Activated effector memory CD4-positive, alpha-beta T cell treated with Interleukin-2 at 50 U/mL for 16 hours (primary cell): ENCODE results near the gene KCTD1.
"Not testable (repeated sequence)": the region's sequence is repeated elsewhere in the genome, so short reads cannot be mapped to it uniquely, and the experiment has no call there.

Experiments
- DNase-seq: peaks from one replicate; pipeline ENCODE4 v3.0.0-alpha.2; 2020

The KCTD1 gene

DNA sequence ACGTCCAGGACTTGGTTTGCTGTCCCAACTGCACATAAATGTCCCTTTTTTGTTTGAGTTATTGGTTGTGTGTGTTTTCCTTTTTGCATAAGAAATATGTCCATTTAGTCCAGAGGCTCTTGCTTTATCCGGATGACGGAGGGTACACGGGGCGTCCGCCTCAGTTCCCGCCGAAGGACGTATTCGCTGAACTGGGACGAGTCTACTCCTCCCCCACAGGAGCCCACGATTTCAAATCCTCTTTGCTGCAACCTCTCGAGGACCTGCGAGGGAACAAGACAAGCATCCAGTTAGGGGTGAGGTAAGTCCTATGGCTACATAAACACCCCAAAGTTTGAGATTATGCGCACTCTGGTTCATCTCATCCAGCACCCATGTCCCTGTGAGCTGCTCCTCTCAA lies 92.7 kb downstream of the KCTD1 start:
- DNase-seq = no peak

DNA sequence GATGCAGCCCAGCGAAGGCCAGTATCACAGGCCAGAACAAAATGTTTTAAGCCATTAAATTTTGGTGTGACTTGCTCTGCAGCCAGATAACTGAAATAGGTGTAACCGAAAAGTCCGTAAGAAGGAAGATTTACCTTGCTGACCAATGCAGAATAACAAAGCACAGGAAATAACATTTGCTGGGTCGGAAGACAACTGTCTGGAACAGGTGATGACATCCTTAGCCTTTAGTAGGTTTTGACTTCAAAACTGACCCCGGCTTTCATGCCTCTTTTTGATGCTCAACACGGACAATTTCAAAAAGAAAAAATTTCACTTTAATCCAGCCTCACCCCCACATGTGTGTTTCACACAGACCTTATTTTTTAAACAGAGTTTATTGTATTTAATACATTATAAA lies 93.7 kb downstream of the KCTD1 start:
- no peak for DNase-seq

DNA sequence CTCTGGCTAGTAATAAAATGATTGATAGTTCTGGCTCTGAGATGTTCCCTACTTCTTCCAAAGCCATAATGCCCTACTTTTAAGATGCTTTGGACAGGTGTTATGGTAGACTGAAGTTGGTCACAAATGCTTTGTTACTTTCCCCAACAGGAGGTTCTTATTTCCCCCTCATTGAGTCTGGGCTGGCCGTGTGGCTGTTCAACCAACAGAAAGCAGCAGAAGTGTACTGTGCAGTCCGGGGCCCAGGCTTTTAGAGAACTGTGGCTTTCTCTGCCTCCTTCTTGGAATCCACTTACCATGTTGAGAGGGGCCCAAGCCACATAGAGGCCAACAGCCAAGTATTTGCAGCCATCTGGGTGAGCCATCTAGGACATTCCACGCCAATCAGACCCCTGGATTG lies 94.2 kb downstream of the KCTD1 start:
- DNase-seq = no peak

DNA sequence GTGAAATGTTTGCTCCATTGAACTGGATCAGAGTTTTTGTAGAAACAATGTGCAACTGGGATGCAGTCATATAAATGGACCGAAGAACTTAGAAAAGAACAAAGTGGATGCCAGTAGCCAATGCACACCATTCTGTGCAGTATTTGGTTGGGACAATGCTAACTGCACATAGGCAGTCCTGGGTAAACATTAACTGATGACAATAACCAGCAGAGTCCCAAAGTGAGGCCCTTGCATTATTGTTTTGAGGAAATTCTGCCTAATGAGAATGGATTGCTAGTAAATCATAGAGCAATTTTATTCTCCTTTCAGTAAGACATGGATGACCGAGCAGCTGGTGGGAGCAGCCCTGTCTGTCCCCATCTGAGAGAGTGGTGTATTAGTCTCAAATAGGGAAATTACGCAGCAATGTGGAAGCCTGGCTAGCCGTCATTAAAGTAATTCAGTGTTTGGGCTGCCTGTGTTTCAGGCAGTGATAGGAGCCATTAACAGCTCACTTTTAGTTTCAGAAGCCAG lies 94.9 kb downstream of the KCTD1 start:
- DNase-seq = no peak

DNA sequence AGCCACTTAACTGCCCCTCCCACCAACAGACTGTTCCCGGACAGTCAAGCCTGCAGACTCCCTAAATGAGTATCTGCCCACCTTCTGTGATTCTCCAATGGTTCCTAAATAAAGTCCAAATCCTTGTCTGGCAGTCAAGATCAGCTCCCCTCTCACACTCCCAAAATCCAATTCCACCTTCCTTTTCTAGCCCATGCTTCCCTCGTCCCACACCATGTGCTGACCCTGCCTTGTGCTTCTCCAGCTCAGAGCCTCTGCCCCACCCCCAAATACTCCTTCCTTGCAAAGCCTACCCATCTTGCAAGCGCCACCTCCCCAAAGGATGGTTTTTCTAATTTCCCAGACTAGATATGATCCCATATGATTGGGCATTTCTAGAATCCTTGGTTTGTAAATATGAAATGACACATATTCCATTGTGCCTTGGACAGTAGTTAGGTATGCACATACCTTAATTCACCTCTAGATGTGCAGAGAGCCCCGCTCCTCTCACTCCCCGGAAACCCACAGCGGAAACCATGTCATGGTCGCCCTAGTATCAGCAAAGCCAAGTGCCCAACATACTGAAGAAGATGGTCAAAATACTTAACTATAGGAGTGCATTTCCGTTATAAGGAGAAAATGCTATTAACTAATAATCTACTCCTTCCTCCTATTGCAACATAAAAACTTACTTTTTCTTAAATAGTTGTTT lies 97.2 kb downstream of the KCTD1 start:
- no peak for DNase-seq

DNA sequence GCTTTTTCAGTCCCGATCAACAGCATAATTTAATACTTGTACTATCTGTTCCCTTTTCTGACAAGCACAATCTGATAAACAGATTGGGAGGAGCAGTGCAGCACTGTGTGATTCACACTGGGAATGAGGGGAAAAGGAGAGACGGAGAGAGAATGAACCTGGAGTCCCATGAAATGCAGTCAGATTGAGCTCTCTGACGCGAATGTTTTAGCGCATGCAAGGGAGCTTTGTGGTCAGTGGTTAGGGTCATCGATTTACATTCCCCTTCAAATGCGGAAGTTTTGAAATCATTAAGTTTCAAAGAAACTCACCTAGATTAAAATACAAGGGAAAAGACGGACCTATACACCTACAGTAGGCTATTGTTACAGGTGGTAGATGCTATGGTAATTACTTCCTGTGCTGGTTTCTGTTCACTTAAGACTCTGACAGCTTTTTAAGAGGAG lies 99.6 kb downstream of the KCTD1 start:
- no peak for DNase-seq

DNA sequence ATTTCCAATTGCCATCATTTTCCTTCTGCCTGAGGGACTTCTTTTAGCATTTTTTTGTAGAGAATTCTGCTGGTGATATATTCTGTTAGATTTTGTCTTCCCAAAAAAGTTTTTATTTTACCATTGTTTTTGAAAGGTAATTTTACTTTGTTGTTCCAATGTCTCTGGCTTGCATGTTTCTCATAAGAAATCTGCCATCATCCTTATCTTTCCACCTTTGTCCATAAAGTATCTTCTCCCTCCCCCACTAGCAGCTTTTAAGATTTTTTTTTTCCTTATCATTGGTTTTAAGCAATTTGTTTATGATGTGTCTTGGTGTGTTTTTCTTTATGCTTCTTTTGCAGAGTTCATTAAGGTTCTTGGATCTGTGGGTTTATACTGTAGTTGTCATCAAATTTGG lies 104.5 kb downstream of the KCTD1 start:
- no peak for DNase-seq

DNA sequence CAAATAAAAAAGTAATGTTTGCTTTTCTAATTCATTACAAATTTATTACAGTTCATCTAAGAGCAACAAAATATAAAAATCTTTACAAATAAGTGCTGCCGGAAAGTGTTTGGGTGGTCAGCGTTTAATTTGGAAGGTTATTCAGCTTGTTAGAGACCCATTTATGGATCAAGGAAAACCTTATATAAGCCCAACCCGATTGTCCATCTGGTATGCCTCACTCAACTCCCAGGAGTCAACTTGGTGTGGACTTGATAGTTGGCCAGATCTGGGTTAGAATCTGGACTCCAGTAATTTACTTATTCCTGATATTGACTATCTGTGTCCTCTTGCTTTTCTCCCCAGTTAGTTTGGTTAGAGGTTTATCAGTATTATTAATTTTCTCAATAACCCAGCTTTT lies 106.2 kb downstream of the KCTD1 start:
- DNase-seq = no peak

DNA sequence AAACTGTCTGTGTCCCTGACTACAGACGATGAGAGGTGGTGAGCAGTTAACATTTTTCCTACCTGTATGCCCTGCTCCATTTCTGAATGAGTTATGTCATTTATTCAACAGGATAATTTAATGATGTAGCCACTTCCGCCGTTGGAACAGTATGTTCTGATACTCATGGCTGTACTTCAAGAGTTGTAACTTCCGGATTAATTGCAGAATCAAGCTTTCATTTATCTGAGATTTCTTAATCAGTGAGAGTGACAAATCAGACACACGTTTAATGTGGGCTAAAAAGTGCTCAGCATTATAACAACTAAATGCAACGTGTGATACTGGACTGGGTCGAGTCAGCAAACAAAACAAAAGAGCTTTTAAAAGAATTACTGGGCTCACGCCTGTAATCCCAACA lies 107.7 kb downstream of the KCTD1 start:
- DNase-seq = no peak

DNA sequence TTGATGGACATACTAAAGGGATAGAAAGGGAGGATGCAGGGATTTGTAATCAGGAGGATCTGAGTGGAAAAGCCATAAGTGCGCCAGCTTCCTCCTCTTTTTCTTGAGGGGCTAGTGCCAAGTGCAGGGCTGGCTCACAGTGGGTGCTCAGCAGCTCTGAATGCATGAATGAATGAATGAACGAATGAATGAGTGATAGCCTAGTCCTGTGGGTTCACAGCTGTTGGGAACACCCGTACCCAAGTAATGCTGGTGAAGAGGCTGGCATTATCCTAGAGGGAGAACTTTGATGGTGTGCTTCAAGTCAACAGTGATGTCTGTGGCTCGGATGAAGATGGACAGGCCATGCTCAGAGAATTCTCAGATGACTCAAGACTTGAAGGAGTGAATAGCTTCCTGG lies 108.8 kb downstream of the KCTD1 start:
- DNase-seq = no peak

DNA sequence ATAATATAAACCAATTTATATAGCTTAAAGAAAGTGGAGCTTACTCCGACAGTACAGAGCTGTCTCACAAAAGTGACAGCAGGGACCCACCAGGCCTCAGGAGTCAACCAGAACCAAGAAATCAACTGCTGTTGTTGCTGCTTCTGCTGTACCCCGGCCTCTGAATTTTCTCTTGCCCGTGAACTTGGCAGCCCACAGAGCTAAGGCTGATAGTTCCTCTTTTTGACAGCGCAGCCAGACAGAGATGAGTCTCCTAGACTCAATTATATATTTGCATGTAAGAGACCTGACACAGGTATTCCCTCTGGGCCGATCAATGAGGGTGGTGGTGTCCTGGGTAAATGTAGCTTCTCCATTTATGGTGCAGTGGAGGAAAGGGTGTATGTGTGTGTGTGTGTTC lies 109.4 kb downstream of the KCTD1 start:
- DNase-seq = no peak

DNA sequence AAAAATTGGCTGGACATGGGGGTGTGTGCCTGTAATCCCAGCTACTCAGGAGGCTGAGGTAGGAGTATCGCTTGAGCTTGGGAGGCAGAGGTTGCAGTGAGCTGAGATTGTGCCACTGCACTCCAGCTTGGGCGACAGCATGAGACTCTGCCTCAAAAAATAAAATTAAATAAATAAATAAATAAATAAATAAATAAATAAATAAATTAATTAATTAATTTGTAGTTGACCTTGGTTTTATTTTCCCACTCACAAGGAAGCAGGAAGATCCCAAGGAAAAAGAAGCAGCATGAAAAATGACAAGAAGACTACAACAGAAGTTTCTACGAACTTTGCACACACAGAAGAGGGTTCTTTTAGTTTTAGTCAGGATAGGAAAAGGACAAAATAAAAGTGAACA lies 110.7 kb downstream of the KCTD1 start:
- DNase-seq = not testable (repeated sequence)

DNA sequence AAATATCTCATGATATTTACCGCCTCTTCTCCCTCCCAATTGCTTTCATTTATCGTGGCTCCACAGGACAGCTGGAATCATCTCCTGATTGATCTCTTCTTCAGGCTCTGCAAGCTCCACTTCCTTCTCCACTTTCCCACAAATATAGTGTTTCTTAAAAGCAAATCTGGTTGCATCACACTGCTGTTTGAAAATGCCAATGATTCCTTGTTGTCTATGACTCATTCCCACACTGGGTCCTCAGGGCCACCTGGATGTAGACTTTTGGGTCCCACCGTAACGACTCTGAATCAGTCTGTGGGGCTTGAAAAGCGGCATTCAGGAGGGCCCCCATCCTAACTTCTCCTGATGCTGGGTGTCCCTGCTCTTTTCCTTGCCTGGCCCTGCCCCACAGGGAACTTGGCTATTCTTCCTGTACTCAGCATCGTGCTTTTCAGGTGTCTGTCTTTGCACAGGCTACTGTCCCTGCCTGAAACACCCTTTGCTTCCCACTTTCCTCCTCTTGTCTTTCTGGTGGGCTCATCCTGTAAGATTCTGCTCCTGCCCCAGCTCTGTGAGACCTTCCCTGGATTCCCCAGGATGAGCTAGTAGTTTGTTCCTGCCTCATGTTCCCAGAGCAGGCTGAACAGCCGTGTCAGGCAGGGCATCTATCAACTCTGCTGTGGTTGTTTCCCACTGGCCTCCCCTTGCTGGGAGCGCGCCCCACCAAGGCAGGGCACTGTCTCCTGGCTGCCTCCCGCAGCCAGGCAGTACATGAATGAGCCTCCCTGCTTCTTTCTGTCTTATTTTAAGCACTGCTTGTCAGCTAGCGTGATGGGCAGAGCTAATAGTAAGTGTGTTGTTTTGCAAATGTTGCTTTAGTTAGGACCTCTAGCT lies 111.9 kb downstream of the KCTD1 start:
- no peak for DNase-seq

DNA sequence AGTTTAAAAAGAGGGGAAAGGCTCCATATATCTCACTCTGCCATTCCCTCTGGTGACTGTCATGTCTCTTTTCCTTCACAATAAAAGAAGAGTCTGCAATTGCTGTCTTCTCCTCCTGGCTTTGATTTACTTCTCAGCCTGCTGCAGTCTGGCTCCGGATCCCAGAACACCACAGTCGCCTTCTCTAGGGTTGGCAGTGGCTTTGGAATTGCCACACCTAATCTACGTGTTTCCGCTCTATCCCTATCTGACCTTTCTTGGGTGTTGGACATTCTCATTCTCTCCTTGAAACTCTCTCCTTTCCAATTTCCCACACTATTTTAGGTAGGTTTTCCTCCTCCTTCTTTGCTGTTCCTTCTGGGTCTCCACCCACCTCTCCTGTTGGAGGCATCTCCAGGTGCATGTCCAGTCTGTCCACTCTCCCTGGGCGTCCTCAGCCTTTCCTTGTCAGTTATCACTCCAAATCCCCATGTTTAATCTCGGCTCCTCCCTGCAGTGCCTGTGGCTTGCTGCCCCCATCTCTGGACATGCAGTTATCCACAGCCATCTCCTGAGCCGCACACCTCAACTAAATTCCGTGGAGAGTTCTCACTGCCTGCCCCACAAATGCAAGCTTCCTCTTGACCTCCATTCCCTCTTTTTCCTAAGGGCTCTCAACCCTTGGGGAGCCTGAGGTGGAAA lies 112.8 kb downstream of the KCTD1 start:
- DNase-seq = no peak

DNA sequence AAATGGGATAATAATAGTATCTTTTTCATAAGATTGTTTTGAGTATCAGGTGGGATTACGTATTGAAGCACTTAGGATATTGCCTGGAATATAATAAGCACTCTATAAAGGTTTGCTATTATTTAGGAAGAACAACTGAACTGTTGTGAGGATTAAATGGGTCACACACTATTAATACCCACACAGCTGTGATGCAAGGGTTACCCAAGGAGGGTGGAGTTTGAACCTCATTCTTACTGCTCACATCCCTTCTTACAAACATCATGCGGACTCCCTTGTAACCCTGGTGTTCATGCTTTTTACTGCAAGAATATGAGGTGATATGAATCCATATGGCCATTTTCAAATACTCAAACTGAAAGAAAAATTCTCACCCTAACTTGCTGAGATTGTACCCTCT lies 113.5 kb downstream of the KCTD1 start:
- DNase-seq = no peak

DNA sequence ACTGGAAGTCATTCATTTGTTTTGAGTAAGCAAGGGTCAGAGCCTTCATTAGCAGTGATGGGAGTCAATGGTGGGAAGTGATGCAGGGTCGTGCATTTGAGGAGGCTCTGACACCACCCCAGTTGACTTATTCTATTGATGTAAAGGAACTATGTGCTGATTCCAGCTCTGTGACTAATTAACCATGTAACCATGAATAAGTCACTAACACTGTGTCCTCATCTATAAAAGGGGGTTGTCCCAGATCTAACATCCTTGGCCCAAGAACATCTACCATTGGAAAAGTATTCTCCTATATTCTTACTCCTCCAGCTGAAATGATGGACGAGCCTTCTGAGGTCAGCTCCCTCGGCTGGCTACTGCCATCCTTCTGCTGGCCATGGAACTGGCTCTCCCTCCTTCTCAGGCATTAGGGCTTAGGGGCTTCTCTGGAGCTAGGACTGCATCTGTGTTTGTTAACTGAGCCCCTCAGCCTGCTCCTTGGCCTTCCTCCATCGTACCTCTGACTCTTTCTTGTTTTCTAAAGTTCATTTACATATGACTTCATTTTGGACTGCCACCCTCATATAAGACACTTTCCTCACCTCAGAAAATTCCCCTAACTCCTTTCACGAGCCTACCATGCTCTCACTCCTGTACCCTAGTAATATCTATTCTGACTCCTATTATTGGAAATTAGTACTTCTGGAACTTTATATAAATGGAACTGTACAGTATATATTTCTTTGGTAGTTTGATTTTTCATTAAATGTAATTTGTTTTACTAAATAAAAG lies 115.5 kb downstream of the KCTD1 start:
- no peak for DNase-seq

DNA sequence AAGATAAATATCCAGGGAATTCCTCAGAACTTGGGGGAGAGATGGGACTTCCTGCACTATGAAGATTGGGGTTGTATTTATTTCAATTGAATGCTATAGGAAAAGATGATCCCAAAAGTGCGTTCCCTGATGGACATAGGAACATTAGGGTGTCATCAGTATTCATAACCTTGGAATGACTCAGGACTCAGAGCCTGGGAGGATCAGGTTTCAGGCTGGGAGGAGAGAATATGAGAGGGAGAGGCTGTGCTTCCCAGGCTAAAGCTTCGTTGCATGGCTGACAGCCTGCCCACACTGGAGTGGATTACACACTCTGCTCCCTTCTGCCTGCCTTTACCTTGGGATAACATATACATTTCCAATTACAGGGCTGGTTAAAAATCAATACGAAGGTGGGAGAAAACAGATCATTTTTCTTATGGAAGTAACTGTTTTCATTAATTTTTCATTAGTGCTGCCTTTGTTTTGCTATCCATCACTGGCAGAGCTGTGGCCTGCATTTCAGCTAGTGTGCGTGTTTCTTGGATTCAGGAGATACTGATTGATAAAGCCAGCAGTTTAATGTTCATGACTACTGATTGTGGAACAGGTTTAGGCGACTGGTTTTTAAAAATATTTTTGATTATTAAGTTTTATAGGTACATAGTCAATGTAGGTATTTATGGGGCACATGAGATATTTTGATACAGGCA lies 118.7 kb downstream of the KCTD1 start:
- DNase-seq = no peak

DNA sequence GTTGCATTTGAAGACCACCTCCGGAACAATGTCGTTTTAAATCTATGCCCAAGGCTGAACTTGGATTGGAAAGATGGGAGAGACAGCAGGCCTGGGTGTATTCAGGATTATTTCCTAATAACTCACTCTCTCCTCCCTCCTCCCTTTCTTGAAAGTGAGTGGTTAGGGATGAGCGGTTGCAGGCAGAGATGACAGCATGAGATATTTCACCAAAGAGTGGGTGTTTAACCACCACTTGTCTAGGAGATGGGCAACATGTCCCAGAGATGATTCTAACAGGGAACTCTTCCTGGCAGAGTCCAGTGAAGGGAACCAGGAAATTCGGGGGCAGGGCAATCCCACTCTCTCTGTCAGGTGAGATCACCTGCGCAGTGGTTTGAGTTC lies 123.2 kb downstream of the KCTD1 start:
- no peak for DNase-seq

DNA sequence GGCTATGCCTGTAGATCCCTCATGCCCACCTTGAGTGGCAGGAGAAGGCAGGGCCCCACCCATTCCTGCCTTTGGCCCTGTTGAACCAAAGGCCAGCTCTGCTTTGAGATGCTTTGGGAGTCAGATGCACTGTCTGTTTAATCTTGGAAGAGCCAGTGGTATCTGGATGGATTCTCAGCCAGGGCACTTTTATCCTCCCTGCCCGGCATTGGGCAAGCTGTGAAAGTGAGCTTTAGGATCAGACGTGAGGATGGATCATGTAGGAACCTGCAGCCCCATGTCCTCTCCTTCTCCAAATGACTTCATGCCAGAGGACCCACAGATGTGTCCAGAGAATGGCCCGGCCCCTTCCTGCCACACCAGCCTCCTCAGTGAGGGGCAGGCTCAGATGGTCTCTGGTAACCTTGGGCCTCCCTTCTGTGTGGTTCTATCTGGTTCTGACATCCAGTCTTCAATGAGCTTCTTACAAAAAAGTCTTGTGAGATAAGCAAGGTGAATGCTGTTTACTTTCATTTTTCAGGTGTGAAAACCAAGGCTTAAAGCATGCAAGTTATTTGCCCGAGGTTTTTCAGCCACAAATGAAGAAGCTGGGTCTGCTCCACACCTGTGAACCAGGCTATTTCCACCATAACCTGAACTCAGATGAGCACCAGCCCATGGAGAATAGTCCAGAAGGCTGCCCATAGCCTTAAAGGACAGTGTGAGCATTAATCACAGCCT lies 123.8 kb downstream of the KCTD1 start:
- DNase-seq = no peak

DNA sequence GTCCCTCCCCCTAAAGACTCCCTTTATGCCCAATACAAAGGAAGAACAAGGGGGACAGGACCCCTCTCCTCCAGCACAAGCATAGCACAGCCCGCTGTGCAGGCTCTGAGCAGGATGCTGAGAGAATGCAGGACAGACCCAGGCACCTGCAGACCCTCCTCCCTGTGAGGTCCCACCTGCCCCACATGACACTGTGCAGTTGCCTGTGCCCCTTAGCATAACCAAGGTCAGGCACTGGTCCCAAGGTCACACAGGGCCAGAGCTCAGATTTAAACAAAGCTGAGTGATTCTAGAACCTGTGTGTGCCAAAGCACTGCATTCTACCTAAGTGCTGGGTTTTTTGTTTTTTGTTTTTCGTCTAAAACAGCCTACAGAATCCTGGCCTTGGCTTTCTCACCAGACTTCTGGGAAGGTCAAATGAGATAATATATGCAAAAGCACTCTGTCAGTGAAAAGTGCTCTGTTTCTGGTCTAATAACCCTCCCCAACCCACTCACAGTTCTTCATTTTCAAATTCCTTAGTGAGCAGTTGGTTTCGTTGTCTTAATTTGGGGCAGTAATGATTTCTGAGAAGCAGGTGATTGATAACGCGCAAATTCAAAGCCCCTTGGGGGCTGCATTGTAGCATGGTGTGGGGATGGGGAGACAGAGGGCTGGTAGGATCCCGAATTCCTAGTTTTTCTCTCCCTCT lies 125.7 kb downstream of the KCTD1 start:
- no peak for DNase-seq

DNA sequence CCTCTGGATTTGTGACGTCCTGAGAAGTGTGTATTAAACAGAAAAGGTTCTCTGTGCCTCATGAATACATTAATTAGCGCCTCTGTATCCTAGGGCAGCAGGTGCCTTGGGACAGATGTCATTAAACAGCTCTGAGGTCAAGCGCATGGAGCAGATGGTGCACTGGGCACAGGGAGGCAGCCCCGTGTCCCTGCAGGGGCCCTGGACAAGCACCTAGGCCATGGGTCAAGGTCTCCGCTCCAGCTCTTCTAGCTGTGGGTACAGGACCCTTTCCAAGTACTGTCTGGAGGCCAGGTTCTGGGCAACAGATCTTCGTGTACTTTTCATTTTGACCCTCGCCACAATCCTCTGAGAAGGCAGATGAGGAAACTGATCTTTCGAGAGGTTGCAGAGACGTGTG lies 126.4 kb downstream of the KCTD1 start:
- DNase-seq = no peak
